ENCODE results near the gene CDH23.

DNA sequence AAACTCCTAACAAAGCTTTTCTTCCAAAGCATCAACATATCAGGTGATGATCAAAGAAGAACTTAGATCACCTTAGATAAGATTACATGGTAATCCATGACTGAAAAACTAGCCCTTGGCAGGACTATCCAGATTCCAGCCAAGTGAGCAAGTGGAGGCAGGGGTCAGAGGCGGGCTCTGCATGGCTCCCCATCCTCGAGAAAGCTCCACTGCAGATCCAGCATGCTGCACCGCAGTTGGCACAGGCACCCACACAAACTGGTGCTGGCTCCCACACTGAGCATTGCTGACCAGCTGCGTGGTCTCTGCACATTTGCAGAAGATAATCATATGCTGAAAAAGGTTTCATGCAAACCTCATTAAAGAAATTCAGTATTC, 444.2 kb downstream of the CDH23 start:
- TF ChIP-seq, protein P1, sequence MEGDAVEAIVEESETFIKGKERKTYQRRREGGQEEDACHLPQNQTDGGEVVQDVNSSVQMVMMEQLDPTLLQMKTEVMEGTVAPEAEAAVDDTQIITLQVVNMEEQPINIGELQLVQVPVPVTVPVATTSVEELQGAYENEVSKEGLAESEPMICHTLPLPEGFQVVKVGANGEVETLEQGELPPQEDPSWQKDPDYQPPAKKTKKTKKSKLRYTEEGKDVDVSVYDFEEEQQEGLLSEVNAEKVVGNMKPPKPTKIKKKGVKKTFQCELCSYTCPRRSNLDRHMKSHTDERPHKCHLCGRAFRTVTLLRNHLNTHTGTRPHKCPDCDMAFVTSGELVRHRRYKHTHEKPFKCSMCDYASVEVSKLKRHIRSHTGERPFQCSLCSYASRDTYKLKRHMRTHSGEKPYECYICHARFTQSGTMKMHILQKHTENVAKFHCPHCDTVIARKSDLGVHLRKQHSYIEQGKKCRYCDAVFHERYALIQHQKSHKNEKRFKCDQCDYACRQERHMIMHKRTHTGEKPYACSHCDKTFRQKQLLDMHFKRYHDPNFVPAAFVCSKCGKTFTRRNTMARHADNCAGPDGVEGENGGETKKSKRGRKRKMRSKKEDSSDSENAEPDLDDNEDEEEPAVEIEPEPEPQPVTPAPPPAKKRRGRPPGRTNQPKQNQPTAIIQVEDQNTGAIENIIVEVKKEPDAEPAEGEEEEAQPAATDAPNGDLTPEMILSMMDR (IDR thresholded peaks at IDR 0.05), result no peak
- TF ChIP-seq EZH2 (IDR thresholded peaks at IDR 0.05; ENCODE audit: borderline replicate concordance, insufficient read depth, low read depth, low read length, poor library complexity, severe bottlenecking), result no peak
